MCF 10A (cell line): Measurements from ENCODE around the gene SLC5A10. TPM values are rescaled to one million over a fixed set of nuclear protein-coding genes. Genes with fewer than 3 reads are reported as not detected.

ENCODE experiments used
- BruUV-seq: library from RNA; stranded (reverse); fragments of 400-500 nt; replicated peaks from 2 replicates; lab custom pipeline; 2021; lab: Mats Ljungman, UMichigan
- CTCF ChIA-PET: fragments of 300-600 bp; sonication (Branson Sonifier 250); formaldehyde crosslinking; extraction: SDS; loops from one replicate; lab custom pipeline; 2021; ENCODE audit warnings: antibody characterized with exemption, inconsistent platforms; lab: Yijun Ruan, JAX
- POLR2A ChIA-PET: fragments of 300-600, 350-650 bp; sonication (Branson Sonifier 250); formaldehyde crosslinking; extraction: SDS; loops from one replicate; lab custom pipeline; 2020; ENCODE audit warnings: antibody characterized with exemption, inconsistent platforms; lab: Yijun Ruan, JAX
- DNase-seq: peaks from one replicate; pipeline ENCODE4 v3.0.0-alpha.2; 2018; ENCODE audit not compliant: unreplicated experiment
- H3K27ac Mint-ChIP-seq: one replicate; pipeline ENCODE4 v1.8.0; 2022; ENCODE audit warnings: mild to moderate bottlenecking, low read depth, mixed read lengths; ENCODE audit not compliant: unreplicated experiment
- H3K27me3 Mint-ChIP-seq: one replicate; pipeline ENCODE4 v1.8.0; 2022; ENCODE audit warnings: mixed read lengths; ENCODE audit not compliant: insufficient read depth, unreplicated experiment
- H3K36me3 Mint-ChIP-seq: one replicate; pipeline ENCODE4 v1.8.0; 2022; ENCODE audit warnings: mild to moderate bottlenecking, moderate library complexity, mixed read lengths; ENCODE audit not compliant: insufficient read depth, unreplicated experiment
- H3K4me1 Mint-ChIP-seq: one replicate; pipeline ENCODE4 v1.8.0; 2022; ENCODE audit warnings: mixed read lengths; ENCODE audit not compliant: insufficient read depth, unreplicated experiment
- H3K4me3 Mint-ChIP-seq: one replicate; pipeline ENCODE4 v1.8.0; 2022; ENCODE audit warnings: mild to moderate bottlenecking, moderate library complexity, mixed read lengths; ENCODE audit not compliant: unreplicated experiment
- H3K9me3 Mint-ChIP-seq: one replicate; pipeline ENCODE4 v1.8.0; 2022; ENCODE audit warnings: mixed read lengths; ENCODE audit not compliant: unreplicated experiment
- intact Hi-C: fragments of 100-400 bp; cut with micrococcal nuclease; formaldehyde crosslinking; loops from 2 replicates; pipeline ENCODE4 v1.14.1; 2022
- total RNA-seq: library from RNA; stranded (reverse); gene quantifications from 2 replicates; pipeline ENCODE4 v1.2.3, GENCODE V29; 2022
- TF ChIP-seq, protein P1 (sequence below): fragments of 200-600 bp; IDR thresholded peaks from one replicate; pipeline ENCODE4 v1.8.0; 2022; ENCODE audit warnings: antibody characterized with exemption, mild to moderate bottlenecking; ENCODE audit not compliant: unreplicated experiment

Gene SLC5A10
- total RNA-seq, 1 experiment from 2014 or later, result 0.16 TPM

DNA sequence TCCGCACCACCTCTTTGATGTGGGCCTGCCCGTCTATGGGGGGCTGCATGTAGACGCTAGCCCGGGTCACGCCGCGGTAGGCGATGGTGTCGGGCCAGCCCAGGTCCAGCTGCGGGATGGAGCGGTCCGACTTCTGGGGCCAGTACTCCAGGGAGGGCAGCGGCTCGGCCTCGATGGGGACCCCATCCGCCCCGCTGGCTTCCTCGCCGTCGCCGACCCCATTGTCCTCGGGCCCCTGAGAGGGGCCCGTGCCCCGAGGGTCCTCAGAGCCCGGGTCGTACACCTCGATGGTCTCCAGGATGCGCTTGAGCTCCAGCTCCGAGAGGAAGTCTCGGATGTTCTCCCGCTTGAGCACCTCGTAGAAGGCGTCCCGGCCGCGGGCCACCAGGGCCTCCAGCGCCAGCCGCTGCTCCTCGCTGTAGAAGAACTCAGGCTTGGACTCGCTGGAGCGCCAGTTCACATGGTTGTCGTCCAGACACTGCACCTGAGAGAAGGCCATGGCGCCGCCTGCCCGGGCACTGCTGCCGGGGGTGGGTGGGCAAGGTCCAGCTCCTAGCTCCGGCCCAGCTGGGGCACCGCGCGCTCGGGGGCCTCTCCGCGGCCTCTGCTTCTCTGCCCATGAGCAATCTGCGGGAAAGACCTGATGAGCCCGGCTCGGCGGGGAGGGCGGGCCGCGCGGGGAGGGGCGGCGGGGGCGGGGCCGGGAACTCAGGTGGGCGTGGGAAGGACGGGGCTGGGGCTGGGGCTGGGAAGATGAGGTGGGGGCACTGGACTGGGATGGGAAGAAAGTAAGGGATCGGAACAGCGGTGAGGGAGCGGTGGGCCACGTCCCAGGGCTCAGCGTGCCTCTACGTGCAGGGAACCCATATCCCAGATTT lies 51.8 kb downstream of the SLC5A10 start:
- Mint-ChIP-seq H3K27me3 (no peaks in the 10 kb centered on the region), H3K9me3 (no peaks in the 10 kb centered on the region), H3K36me3 (peaks cover 13% of the 10 kb centered on the region), H3K27ac (peak overlapping the region; percentile 79), H3K4me3 (peak overlapping the region; percentile 82), H3K4me1 (peaks cover 11% of the 10 kb centered on the region)
- TF ChIP-seq, protein P1, sequence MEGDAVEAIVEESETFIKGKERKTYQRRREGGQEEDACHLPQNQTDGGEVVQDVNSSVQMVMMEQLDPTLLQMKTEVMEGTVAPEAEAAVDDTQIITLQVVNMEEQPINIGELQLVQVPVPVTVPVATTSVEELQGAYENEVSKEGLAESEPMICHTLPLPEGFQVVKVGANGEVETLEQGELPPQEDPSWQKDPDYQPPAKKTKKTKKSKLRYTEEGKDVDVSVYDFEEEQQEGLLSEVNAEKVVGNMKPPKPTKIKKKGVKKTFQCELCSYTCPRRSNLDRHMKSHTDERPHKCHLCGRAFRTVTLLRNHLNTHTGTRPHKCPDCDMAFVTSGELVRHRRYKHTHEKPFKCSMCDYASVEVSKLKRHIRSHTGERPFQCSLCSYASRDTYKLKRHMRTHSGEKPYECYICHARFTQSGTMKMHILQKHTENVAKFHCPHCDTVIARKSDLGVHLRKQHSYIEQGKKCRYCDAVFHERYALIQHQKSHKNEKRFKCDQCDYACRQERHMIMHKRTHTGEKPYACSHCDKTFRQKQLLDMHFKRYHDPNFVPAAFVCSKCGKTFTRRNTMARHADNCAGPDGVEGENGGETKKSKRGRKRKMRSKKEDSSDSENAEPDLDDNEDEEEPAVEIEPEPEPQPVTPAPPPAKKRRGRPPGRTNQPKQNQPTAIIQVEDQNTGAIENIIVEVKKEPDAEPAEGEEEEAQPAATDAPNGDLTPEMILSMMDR, result no peak
- ChIA-PET POLR2A (interaction anchor here (0.6 to 1.9 kb wide), 8 partner anchors 8 to 145 kb away, joined by 3 to 9 read pairs (median 4); no protein-coding TSS in a partner anchor), CTCF (interaction anchor here (1.4 to 2.6 kb wide), 2 partner anchors 41 to 43 kb away, joined by 3 to 8 read pairs; no protein-coding TSS in a partner anchor)
- intact Hi-C loops, result loop anchor here (2.0 kb wide), 1 partner anchor 35 kb away; no protein-coding TSS in a partner anchor
- BruUV-seq, result TSS peak; percentile 28
- DNase-seq, result peak; percentile 51

DNA sequence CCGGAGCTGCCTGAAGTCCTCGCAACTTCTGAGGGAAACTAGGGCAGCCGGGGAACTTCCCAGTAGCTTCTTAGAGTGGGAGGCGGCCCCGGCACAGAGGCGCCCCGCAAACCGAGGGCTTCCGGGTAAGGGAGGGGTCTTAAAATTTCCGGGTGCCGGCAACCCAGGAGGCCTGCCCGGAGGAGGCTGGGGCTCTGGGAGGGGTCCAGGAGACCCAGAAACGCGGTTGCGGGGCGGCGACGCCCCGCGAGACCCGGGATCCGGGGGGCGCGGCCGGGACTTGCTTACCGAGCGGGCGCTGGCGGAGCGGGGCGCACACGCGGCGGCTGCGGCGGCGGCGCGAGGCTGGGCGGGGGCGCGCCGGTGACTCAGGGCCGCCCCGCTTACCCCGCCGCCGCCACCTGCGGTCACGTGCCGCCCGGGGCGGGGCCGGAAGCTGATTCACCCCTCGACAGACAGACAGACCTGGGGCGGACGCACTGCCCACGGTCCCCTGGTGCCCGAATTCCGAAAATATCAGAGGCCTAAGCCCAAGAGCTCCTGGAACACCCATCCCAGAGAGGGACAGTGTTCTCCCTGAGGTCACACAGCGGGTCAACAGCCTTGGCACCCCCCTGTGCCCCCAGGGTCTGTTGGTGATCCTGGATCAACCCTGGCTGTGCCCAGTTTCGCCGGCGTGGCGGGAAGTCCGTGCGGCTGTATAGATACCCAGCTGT lies 52.6 kb downstream of the SLC5A10 start, which contains the start of gene FAM83G:
TSS of gene FAM83G (minus strand) at position 344 of the 716 bp plus-strand sequence. CDS start 723 bp downstream, outside the sequence.
- POLR2A ChIA-PET, result interaction anchor here (0.6 to 1.9 kb wide), 11 partner anchors 8 to 822 kb away, joined by 3 to 9 read pairs (median 4); no protein-coding TSS in a partner anchor

DNA sequence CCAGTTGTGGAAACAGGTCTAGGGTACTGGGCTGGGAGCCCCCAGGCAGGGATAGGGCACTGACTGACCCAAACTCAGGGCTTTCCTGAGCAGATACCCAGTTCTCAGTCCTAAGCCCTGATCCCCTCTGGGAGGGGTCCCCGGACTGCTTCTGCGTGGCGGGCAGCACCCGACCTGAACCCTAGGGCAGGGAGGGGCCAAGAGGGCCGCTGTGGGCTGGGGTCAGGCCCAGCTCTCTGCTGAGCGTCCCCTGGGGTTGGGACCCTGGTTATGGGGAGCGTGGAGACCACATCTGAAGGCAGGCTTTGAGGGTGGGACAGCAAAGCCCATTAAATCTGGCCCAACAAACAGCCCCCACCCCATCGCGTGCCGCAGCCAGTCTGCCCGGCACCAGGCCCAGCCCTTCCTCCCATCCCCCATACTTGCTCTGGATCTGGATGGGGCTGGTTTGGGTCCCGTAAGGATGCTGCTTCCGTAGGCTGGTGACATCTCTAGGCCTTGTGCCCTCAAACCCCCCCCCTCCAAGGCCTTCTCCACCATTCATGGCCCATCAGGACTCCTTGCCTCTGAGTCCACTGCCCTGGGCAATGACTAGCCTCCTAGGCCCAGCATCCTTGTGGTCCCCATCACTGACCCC lies 53.3 kb downstream of the SLC5A10 start:
- DNase-seq, result no peak
- Mint-ChIP-seq H3K27me3 (no peaks in the 10 kb centered on the region), H3K9me3 (no peaks in the 10 kb centered on the region), H3K36me3 (peaks cover 14% of the 10 kb centered on the region), H3K4me1 (peaks cover 15% of the 10 kb centered on the region), H3K27ac (peak overlapping the region; percentile 79), H3K4me3 (peak overlapping the region; percentile 82)
- TSS peak; percentile 93 for BruUV-seq
- TF ChIP-seq, protein P1, result no peak
- ChIA-PET POLR2A (interaction anchor here (0.6 to 1.9 kb wide), 11 partner anchors 9 to 822 kb away, joined by 3 to 9 read pairs (median 4); no protein-coding TSS in a partner anchor), CTCF (interaction anchor here (1.4 to 2.6 kb wide), 2 partner anchors 42 to 45 kb away, joined by 3 to 8 read pairs; no protein-coding TSS in a partner anchor)
- intact Hi-C loops, result loop anchor here (2.0 kb wide), 1 partner anchor 36 kb away; no protein-coding TSS in a partner anchor

More for the DNA sequence above, 52.6 kb downstream of the SLC5A10 start, which contains the start of gene FAM83G:
- H3K36me3 Mint-ChIP-seq, result peaks cover 9% of the 10 kb centered on the region
- peak; percentile 87 for DNase-seq
- intact Hi-C loops, result loop anchor here (2.0 kb wide), 1 partner anchor 36 kb away; no protein-coding TSS in a partner anchor
- CTCF ChIA-PET, result interaction anchor here (1.4 to 2.6 kb wide), 2 partner anchors 42 to 44 kb away, joined by 3 to 8 read pairs; no protein-coding TSS in a partner anchor
- TF ChIP-seq, protein P1, result no peak
- no peaks in the 10 kb centered on the region for H3K9me3 Mint-ChIP-seq
- no TSS peak for BruUV-seq
- peak within 1 kb of the TSS; percentile 82 for H3K4me3 Mint-ChIP-seq
- no peaks in the 10 kb centered on the region for H3K27me3 Mint-ChIP-seq
- peak within 1 kb of the TSS; percentile 79 for H3K27ac Mint-ChIP-seq
- H3K4me1 Mint-ChIP-seq, result peaks cover 11% of the 10 kb centered on the region
